ENCODE data around the gene TRAPPC12.
A peak's percentile ranks its signal among the peaks of the same experiment; 100 is the strongest.
"Not testable (repeated sequence)": the region's sequence is repeated elsewhere in the genome, so short reads cannot be mapped to it uniquely, and the experiment has no call there.

The TRAPPC12 gene

DNA sequence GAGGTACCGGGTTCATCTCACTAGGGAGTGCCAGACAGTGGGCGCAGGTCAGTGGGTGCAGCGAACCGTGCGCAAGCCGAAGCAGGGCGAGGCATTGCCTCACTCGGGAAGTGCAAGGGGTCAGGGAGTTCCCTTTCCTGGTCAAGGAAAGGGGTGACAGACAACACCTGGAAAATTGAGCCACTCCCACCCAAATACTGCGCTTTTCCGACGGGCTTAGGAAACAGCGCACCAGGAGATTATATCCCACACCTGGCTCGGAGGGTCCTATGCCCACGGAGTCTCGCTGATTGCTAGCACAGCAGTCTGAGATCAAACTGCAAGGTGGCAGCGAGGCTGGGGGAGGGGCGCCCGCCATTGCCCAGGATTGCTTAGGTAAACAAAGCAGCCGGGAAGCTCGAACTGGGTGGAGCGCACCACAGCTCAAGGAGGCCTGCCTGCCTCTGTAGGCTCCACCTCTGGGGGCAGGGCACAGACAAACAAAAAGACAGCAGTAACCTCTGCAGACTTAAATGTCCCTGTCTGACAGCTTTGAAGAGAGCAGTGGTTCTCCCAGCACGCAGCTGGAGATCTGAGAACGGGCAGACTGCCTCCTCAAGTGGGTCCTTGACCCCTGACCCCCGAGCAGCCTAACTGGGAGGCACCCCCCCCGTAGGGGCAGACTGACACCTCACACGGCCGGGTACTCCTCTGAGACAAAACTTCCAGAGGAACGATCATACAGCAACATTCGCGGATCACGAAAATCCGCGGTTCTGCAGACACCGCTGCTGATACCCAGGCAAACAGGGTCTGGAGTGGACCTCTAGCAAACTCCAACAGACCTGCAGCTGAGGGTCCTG, 9.9 kb upstream of the TRAPPC12 start:
- not testable (repeated sequence) for DNase-seq (ENCODE audit: low read depth)

DNA sequence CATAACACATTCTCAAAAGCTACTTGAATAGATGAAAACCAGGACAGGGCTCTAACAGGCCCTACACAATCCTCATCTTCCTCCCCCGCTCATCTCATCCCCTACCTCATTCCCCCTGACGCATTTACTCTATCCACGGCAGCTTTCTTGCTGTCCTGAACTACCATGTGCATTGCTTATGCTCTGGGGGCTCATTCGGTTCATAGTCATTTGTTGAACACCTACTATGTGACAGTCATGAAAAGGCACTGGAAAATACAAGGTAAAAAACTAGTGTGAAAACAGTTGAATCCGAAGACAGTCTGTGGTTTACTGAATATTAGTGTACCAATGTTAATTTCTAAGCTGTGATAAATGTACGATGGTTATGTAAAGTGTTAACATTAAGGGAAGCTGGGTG, 2.7 kb upstream of the TRAPPC12 start:
- DNase-seq (ENCODE audit: low read depth) = no peak

DNA sequence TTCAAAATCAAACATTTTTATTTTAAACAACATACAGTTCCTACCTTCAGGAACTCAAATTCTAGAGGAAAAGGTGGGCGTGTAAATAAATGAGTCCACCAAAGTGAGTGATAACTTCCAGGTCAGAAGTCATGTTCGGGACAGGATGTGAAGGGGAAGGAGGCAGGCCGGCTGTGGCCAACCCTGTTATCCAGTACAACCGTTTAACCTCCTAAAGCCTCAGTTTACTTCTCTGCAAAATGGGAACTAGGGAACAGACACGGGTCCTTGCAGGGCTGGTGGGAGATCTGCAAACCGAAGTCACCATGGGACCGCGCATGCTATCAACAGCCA, 2.2 kb upstream of the TRAPPC12 start:
- DNase-seq (ENCODE audit: low read depth) = no peak

DNA sequence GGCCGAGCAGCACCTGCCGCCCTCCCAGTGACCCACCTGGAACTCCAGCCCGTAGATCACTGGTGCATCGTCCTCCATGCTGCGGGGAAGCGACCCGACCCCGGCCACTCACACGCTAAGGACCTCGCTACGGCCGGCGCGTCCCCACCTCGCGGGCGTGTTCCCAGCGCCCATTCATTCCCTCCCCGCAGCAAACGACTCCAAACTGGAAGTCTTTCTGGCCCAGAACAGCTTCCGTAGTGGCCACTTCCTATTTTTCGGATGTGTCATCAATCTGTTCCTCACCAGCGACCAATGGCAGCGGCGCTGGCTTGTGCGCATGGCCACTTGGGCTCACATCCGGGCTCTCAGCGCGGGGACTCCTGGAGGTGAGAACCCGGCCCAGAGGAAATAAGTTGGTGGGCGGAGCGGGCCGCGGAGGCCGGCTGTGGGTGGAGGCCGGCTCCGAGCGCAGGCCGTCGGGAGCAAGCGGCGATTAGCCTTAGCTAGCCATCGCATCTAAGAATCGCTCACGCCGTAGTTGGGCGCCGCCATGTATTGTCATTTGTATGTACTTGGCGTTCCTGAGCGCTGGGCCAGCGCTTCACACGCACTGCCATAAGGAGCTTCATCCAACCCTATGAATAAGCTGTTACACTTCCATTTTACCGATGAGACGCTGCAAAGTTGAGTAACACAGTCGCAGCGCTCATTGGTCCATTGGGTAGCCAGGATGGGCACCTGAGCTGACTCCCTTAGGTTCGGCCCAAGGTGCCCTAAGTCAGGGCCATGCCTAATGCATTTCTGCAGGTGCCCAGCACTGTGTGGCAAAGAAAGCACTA, 1.7 kb upstream of the TRAPPC12 start, which contains the start of gene EIPR1:
TSS of gene EIPR1 (minus strand) at position 207 of the 821 bp plus-strand sequence. CDS start at position 78, 129 bp downstream.
- DNase-seq (ENCODE audit: low read depth) = peak; percentile 93

DNA sequence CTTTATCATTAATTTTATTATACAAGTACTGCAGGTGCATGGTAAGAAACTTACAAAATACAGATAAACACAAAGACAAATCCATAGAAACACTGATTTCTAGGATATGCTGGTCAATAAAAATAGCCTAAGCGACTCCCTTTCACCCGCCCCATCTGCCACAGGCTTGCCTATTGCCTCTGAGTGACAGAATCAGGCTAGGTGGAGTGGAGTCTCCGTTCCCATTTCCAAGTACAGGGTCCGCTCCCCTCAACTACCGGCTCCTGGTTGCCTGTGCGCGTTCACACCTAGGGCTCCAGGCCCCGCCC, 201 bp upstream of the TRAPPC12 start:
- DNase-seq (ENCODE audit: low read depth) = no peak

DNA sequence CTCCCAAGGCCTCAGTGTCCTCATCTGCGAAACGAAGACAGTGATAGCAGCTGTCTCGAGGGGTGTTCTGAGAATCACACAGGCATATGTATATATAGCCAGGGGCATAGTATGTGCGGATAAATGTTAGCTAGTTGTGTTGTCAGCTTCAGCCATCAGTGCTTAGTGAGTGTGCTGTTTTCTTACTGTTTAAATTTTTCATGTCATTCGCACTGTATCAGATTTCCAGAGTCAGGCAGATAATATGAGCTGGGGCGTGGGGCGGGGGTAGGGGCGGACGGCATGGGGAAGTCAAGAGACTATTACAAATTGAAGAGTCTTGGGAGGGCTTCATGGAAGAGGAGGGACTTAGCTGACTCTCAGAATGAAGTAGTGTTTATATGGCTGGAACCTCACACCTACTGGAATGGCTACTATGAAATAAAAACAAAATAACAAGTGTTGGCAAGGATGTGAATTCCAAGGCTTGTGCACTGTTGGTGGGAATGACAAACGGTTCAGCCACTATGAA, 7.0 kb downstream of the TRAPPC12 start:
- no peak for DNase-seq (ENCODE audit: low read depth)

DNA sequence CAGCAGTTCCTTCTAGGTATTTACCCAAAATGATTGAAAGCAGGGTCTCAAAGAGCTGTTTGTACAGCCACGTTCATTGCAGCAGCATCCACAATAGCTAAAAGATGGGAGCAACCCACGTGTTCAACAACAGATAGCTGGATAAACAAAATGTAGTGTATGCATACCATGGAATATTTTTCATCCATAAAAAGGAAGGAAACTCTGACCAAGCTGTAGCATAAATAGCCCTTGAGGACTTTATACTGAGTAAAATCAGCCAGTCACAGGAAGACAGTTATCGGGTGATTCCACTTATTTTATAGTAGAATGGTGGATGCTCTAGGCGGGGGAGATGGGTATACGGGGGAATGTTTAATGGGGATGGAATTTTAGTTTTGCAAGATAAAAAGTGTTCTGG, 7.5 kb downstream of the TRAPPC12 start:
- DNase-seq (ENCODE audit: low read depth) = no peak

DNA sequence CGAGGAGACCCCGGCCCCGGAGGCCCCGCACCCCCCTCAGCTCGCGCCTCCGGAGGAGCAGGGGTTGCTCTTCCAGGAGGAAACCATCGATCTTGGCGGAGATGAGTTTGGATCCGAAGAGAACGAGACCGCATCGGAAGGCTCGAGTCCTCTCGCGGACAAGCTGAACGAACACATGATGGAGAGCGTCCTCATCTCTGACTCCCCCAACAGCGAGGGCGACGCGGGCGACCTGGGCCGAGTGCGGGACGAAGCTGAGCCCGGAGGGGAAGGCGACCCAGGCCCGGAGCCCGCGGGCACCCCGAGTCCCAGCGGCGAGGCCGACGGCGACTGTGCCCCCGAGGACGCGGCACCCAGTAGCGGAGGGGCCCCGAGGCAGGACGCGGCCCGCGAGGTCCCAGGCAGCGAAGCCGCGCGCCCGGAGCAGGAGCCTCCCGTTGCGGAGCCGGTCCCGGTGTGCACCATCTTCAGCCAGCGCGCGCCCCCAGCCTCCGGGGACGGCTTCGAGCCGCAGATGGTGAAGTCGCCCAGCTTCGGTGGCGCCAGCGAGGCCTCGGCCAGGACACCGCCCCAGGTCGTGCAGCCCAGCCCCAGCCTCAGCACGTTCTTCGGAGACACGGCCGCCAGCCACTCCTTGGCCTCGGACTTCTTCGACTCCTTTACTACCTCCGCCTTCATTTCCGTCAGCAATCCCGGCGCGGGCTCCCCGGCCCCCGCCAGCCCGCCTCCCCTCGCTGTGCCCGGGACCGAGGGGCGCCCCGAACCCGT, 8.3 kb downstream of the TRAPPC12 start:
- no peak for DNase-seq (ENCODE audit: low read depth)

DNA sequence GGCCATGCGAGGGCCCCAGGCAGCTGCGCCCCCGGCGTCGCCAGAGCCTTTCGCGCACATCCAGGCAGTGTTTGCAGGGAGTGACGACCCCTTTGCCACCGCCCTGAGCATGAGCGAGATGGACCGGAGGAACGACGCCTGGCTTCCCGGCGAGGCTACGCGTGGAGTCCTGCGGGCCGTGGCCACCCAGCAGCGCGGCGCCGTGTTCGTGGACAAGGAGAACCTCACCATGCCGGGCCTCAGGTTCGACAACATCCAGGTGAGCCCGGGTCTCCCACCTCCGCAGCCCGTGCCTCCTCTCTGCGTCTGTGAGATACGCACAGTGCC, 8.9 kb downstream of the TRAPPC12 start:
- no peak for DNase-seq (ENCODE audit: low read depth)

DNA sequence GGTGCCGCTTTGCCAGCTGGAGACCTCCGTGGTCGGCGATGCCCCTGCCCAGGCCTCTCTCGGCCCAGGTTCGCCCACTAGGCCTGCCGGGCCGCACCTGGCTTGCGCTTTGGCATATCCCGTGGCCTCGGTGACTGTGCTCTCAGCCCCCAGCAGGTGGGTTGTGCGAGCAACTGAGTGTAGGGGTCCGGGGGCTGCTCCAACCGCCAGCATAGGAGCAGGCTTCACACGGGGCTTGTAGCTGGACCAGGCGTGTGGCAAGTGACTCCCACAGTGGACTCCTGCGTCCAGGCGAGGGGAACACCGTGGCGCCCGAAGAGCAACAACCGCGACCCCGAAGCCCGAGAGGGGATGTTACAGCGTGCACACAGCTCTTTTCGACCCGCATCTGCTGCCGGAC, 9.7 kb downstream of the TRAPPC12 start:
- no peak for DNase-seq (ENCODE audit: low read depth)

DNA sequence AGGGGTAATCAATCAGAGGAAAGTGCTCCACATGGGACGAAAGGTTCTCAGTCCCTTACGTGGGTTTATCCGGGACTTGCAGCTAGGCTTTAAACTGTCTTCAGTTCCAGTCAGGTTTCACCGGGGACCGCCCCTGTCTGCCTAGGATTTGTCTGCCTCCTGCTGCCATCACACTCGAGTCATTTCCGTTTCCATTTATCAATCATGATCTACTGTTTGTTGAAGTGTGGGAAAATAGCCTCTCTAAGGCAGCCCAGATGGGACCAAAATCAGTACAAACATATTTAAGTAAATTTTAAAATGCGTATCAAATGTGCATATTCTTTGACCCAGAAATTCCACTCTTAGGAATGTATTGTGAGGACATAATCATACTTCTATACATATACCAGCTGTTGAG, 10.5 kb downstream of the TRAPPC12 start:
- DNase-seq (ENCODE audit: low read depth) = no peak

DNA sequence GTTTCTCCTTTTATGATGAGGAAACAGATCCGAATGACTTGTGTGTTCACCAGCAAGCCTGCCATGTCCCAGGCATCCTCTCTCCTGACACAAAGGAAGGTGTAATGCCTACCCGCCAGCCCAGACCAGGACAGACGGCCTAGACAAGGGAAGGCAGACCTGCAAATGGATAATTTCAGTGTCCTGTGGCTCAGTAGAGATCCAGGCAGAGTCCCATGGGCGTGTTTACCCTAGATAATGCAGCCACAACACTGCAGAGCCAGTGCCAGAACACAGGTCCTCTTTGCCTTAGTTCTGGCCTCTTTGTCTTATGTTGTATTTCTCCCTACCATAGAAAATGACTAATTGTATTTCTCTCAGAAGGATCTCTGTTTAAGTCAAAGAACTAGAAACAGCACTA, 12.7 kb downstream of the TRAPPC12 start:
- DNase-seq (ENCODE audit: low read depth) = no peak

DNA sequence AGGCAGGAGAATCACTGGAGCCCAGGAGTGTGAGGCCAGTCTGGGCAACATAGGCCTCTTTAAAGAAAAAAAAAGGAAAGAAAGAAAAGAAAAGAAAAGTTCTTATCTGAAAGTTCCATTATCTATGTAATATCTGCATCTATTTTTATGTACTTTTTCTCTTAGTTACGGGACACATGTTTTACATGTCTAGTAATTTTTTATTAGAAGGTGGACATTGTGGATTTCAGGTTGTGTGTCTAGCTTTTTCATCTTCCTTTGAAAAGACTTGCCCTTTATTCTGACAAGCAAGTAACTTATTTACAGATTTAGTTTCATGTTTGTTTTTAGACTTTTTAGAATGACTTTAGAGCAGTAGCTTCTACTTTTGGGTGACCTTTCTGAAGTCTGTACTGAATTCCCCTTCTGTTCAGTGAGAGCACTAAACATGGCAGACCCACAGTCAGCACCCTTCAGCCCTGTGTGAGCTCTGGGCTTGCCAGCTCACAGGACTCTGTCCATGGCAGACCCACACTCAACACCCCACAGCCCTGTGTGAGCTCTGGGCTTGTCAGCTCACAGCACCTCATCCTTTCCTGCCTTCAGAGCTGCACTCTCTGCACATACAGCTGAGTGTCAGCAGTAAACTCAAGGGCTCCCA, 17.5 kb downstream of the TRAPPC12 start:
- no peak for DNase-seq (ENCODE audit: low read depth)

DNA sequence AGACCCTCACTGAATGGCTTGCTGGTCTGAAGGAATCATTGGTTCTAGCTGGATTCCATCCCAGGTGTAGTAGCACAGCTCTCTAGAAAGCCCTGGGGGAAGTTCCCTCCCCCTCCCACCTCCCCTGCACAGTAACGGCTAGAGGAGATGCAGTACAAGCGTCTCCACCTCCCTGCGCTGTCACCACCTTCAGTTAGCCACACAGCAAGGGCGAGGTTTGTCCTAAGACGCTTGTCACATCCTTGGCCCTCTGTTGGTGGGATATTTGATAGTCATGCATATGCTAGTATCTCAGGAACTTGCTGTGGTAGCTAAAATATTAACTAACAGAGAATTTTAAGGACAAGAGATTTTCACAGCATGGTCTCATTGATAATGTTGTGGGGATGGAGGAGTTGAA, 19.4 kb downstream of the TRAPPC12 start:
- no peak for DNase-seq (ENCODE audit: low read depth)

DNA sequence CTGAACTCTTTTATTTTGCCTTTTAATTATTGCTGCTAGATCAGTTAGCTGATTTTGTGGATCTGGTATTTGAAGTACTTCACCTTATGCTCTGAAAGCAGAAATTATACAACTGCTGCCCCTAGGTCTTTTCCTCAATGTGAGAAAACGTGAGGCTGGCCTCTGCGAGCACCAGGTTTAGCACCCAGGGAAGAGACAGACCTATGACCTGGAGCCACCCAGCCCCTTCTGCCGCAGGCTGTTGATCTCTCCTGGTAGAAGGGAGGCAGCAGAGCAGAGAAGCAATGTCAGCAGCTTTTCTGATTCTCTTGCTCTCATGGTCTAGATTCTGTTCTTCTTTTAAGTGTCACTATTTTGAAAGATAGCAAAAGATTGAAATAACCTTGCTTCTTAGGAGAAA, 19.9 kb downstream of the TRAPPC12 start:
- no peak for DNase-seq (ENCODE audit: low read depth)

DNA sequence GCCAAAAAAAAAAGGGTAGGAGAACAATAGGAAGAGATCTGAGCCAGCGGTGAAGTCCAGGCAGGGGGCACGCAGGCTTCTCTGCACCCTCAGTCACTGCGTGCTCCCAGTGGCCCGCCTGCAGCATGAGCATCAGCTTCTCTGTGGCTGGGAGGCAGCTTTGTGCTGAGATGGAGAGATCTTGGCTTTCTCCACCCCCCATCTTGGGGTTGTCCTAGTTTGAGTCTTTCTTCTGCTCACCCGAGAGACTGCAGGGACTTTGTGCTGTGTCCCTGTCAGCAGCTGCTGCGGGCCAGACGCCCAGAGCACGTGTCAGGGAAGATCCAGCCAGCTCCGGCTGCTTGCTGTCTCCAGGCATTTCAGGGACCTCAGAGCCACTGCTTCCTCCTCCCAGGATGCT, 20.3 kb downstream of the TRAPPC12 start:
- no peak for DNase-seq (ENCODE audit: low read depth)

DNA sequence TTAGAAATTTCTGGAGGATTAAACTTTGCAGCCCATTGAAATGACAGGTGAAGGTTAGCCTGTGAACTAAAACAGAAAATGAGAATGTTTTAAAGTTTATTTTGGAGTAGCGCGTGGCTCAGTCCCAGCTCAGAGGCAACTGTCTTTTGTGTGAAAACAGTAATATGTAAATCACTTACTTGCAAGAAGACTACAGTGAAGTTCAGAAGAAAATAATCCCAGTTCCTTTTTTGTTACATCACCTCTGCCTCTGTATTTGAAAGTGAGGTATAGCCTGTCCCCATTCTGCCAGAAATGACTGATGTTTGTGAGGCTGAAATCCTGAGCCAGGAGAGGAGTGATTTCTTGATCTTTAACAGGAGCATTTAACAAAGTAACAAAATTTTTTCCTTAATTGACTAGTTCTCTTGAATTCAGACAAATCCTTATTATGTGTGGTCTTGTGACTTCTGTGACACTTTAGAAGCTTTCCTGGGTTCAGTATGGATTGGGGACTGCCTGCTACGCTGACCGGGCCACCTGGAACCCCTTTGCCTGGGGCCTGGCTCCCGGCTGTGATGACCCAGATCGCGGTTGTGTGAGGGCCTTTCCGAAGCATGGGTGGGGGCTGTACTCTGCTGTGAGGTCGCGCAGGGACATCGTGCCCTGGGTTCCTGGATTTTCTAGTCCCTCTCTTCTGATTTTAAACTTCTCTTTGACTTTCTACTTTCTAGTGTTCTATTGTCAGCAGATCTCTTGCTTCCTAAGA, 24.3 kb downstream of the TRAPPC12 start:
- no peak for DNase-seq (ENCODE audit: low read depth)

DNA sequence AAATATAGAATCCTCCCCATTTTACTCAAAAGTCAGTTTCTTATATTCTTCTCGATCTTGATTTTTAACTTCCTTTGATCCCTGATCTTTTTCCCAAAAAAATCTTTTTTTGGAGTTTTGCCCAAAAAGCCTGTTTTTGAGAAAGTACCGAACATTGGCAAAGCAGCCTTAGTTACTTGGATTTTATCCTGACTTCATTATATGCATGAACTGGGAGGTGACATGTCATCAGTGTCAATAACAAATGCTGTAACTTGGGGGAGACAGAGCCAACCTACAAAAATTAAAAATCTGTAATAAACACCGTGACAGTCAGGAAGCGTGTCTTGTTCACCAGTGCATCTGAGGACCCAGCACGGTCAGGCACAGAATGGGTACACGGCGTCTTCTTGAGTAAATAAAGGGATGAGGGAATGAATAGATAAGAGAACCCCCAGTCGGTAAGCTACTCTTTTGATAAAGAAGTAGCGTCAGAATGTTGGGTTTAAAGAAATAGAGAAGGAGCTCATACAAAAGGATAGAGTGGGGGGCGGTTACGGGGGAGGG, 24.9 kb downstream of the TRAPPC12 start:
- DNase-seq (ENCODE audit: low read depth) = no peak

DNA sequence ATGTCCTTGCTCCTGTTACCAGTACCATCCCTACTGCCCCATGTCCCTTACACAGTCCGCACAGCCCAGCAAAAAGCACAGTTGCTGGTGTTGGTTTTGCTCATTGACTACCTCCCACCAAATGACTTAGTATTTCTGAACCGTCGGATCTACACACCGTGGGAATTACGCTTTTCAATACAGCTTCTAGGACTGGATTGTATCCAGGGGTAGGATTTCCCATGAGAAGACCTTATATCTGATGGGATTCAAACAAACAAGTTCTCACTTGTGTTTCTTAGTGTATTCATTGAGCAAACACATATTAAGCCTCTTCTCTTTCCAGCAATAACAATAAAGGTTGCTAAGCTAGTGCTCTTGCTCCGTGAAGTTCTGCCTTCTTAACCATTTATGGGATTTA, 25.8 kb downstream of the TRAPPC12 start:
- DNase-seq (ENCODE audit: low read depth) = no peak

DNA sequence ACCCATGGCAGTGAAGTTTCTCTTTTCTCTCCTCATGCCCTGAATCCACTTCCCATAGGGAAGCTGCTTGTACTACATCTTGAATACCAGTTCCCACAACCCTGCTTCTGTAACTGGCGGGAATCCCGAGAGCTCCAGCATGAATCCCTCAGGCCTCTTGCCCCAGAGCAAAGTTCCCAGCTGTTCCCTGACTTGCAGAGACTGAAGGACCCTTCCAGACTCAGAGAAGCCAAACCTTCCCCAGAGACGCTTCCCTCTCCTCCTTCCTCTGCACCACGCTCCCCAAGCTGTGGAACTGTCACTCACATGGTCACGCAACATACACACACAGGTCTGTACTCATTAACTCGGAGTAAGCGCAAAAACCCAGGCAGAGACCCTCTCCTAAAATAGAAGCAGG, 26.4 kb downstream of the TRAPPC12 start:
- no peak for DNase-seq (ENCODE audit: low read depth)

DNA sequence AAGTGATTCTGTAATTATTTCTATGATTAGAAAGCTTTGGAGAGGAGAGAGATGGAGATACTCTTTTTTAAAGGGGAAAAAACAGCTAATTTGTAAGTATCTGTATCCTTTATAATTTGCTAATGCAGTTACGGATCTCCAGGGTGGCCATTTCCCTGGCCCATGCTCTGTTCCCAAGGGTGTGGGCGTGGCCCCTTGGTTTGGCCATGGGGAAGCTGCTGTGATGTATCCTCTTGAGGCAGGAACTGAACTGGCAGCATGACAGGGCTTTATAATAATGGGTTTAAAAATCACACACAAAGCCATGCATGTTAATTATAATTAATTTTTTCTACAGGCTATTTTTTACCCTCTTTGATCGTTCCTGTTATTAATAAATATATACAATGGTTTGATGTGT, 27.0 kb downstream of the TRAPPC12 start:
- no peak for DNase-seq (ENCODE audit: low read depth)
